ENCODE data around the gene DGKB. TPM values are rescaled to one million over a fixed set of nuclear protein-coding genes. Genes with fewer than 3 reads are reported as not detected.

Gene DGKB
- total and polyA plus RNA-seq, 7 donors = 0.39 to 22.4 (median 11.3) TPM; not detected in 2

DNA sequence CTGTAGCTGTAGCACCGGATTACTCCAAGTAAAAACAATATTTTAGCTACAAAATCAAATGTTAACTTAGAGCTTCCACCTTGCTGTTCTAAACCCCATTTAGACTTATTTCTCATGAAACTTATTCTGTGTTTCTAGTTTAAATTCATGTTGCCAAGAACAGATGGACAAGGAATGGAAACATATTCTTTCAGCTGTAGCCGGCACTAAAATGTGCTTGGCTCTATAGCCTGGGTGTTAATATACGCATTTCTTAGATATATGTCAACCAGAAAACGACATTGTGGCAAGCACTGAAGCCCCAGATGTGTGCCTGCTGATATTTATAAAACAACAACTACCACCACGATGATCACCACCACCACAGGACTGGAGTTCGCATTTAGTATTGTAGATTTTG is 722.8 kb downstream of the DGKB start:
- WGBS, 2 donors = 81 to 85% methylated on average over 6 of the region's 6 CpGs

DNA sequence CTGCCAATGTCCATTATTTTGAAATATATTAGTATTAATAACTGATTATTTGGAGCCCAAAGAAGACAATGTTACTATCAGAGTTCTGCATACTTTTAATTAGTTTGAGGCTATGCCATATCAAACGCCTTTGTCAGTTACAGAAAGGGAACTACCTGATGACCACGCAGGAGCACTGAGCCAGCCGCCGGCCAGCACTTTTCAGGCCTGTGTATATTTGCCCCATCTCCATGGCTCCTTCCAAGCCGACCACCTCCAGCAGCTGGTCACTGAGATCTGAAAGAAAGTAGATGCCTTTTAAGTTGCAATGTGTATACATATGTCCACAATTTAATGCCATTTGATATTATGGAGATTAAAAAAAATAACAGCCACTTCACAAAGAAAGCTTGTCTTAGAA is 724.7 kb downstream of the DGKB start:
- TF ChIP-seq POLR2AphosphoS5 (IDR thresholded peaks at IDR 0.05) = no peak
- TF ChIP-seq, protein P1, sequence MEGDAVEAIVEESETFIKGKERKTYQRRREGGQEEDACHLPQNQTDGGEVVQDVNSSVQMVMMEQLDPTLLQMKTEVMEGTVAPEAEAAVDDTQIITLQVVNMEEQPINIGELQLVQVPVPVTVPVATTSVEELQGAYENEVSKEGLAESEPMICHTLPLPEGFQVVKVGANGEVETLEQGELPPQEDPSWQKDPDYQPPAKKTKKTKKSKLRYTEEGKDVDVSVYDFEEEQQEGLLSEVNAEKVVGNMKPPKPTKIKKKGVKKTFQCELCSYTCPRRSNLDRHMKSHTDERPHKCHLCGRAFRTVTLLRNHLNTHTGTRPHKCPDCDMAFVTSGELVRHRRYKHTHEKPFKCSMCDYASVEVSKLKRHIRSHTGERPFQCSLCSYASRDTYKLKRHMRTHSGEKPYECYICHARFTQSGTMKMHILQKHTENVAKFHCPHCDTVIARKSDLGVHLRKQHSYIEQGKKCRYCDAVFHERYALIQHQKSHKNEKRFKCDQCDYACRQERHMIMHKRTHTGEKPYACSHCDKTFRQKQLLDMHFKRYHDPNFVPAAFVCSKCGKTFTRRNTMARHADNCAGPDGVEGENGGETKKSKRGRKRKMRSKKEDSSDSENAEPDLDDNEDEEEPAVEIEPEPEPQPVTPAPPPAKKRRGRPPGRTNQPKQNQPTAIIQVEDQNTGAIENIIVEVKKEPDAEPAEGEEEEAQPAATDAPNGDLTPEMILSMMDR (IDR thresholded peaks at IDR 0.05) = no peak
- no peak for TF ChIP-seq POLR2A (IDR thresholded peaks at IDR 0.05)
- TF ChIP-seq EP300 (IDR thresholded peaks at IDR 0.05) = no peak
- no peak for DNase-seq
- no peaks in the 10 kb centered on the region for H3K4me1 ChIP-seq
- H3K9me3 ChIP-seq = no peaks in the 10 kb centered on the region
- no peak overlapping the region for H3K4me3 ChIP-seq
- intact Hi-C loops (cut with DNase I) = no loop called here
- no peaks in the 10 kb centered on the region for H3K36me3 ChIP-seq
- H3K27me3 ChIP-seq = no peaks in the 10 kb centered on the region
- no peak overlapping the region for H3K27ac ChIP-seq
- WGBS, 2 donors = 91 to 93% methylated on average over 5 of the region's 5 CpGs

More for the DNA sequence above, 722.8 kb downstream of the DGKB start:
- Histone ChIP-seq H3K36me3 (no peaks in the 10 kb centered on the region), H3K9me3 (no peaks in the 10 kb centered on the region), H3K4me1 (no peaks in the 10 kb centered on the region), H3K4me3 (no peak overlapping the region), H3K27me3 (no peaks in the 10 kb centered on the region), H3K27ac (no peak overlapping the region)
- DNase-seq = no peak
- intact Hi-C loops (cut with DNase I) = no loop called here
- TF ChIP-seq POLR2AphosphoS5 (IDR thresholded peaks at IDR 0.05) = no peak
- TF ChIP-seq POLR2A (IDR thresholded peaks at IDR 0.05) = no peak
- no peak for TF ChIP-seq EP300 (IDR thresholded peaks at IDR 0.05)
- TF ChIP-seq, protein P1 (IDR thresholded peaks at IDR 0.05) = no peak

DNA sequence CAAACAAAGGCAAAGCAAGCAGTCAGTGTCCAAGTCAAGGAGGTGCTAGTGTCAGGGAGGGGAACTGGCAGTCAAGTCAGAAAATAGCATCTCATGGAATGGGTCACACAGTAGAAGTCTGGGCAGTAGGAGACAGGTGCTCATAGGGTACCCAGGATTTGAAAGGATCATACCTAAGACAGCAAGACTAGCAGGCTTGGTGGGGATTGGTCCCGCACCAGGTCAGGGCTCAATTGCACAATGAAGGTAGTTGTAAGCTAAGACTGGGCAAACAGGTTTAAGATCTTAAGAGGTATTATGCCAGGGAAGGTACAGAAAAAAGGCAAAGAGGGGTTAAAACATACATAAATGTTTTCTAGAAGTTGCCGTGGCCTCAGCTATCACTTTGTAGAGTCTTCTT is 731.7 kb downstream of the DGKB start:
- Histone ChIP-seq H3K9me3 (no peaks in the 10 kb centered on the region), H3K4me3 (no peak overlapping the region), H3K27me3 (no peaks in the 10 kb centered on the region), H3K36me3 (no peaks in the 10 kb centered on the region), H3K4me1 (no peaks in the 10 kb centered on the region), H3K27ac (no peak overlapping the region)
- intact Hi-C loops (cut with DNase I) = no loop called here
- no peak for TF ChIP-seq POLR2A (IDR thresholded peaks at IDR 0.05)
- no peak for DNase-seq
- WGBS, 2 donors = 68 to 77% methylated on average over 2 of the region's 2 CpGs

DNA sequence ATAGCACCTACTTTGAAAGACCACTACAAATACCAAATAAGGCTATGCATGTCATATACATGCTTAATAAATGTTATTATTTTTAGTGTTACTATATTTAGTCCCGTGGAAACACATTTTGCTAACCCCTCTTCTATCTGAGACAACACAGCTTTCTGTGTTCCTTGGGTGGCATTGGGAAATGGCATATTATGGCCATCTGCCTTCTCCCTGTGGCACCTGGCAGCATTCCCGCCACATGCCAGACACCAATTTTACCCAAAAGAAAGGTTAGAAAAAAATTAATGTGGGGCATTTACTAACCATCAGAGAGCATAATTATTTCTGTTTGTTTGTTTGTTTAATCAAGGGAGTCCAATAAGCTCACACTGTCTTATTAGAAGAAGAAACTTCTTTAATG is 744.4 kb downstream of the DGKB start:
- Histone ChIP-seq H3K27ac (no peak overlapping the region), H3K27me3 (no peaks in the 10 kb centered on the region), H3K4me1 (no peaks in the 10 kb centered on the region), H3K4me3 (no peak overlapping the region), H3K36me3 (no peaks in the 10 kb centered on the region), H3K9me3 (no peaks in the 10 kb centered on the region)
- DNase-seq = no peak
- intact Hi-C loops (cut with DNase I) = no loop called here
- TF ChIP-seq POLR2AphosphoS5 (IDR thresholded peaks at IDR 0.05) (no peak), POLR2A (IDR thresholded peaks at IDR 0.05) (no peak), EP300 (IDR thresholded peaks at IDR 0.05) (no peak)
- TF ChIP-seq, protein P1 (IDR thresholded peaks at IDR 0.05) = no peak
- WGBS, 2 donors = 67 to 82% methylated on average over 2 of the region's 2 CpGs

DNA sequence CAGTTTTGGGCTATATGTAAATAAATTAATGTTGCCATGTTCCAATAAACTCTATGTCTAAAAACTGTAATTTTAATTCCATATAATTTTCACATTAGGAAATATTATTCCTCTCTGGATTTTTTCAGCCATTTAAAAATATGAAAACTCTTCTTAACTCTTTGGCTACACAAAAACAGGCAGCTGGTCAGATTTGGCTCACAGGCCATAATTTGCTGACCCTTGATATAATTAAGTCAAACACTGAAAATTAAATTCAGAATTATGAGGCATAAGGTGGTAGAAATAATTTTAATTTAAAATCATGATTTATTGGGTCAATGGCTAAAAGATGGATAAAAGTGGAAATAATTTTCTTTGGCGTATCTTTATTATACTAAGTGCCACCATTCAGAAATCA is 746.1 kb downstream of the DGKB start:
- Histone ChIP-seq H3K4me3 (no peak overlapping the region), H3K4me1 (no peaks in the 10 kb centered on the region), H3K27me3 (no peaks in the 10 kb centered on the region), H3K36me3 (no peaks in the 10 kb centered on the region), H3K27ac (no peak overlapping the region), H3K9me3 (no peaks in the 10 kb centered on the region)
- intact Hi-C loops (cut with DNase I) = no loop called here
- 93 to 98% methylated on average over 1 of the region's 1 CpG for WGBS, 2 donors
- DNase-seq = no peak
- TF ChIP-seq POLR2A (IDR thresholded peaks at IDR 0.05) (no peak), EP300 (IDR thresholded peaks at IDR 0.05) (no peak), POLR2AphosphoS5 (IDR thresholded peaks at IDR 0.05) (no peak)
- TF ChIP-seq, protein P1 (IDR thresholded peaks at IDR 0.05) = no peak

Data from sigmoid colon (tissue), 7 donors.